Measurements from ENCODE around the gene CAPN5. TPM values are rescaled to one million over a fixed set of nuclear protein-coding genes. Genes with fewer than 3 reads are reported as not detected.

Gene CAPN5
- polyA plus RNA-seq, 4 donors: 43.8 to 61.1 (median 54.7) TPM

GRCh38 chr11:77137421-77137820 is 70.7 kb downstream of the CAPN5 start:
- Histone ChIP-seq H3K27me3 (ENCODE audit: control insufficient read depth in 3 of 3, insufficient read depth in 3 of 3, low read length in 3 of 3) (peaks cover 0 to 5% (median 0%) of the 10 kb centered on the region in 3 donors), H3K9me3 (ENCODE audit: control insufficient read depth in 2 of 2, insufficient read depth in 1 of 2, low read depth in 1 of 2, low read length in 1 of 2) (no peaks in the 10 kb centered on the region), H3K4me1 (ENCODE audit: control insufficient read depth in 3 of 3, insufficient read depth in 2 of 3, low read depth in 1 of 3, low read length in 2 of 3) (peaks cover 0 to 48% (median 7%) of the 10 kb centered on the region in 3 donors), H3K4me3 (ENCODE audit: low read depth in 1 of 3, low read length in 3 of 3) (no peak overlapping the region), H3K36me3 (ENCODE audit: control insufficient read depth in 3 of 3, insufficient read depth in 2 of 3, low read depth in 1 of 3, low read length in 3 of 3) (peaks cover 0 to 53% (median 0%) of the 10 kb centered on the region in 3 donors), H3K27ac (ENCODE audit: low read depth in 1 of 3, low read length in 2 of 3) (peak overlapping the region in 1 of 3 donors; percentile 69)
- 83 to 86% (median 85%) methylated on average over 11 of the region's 11 CpGs for WGBS, 3 donors
- no peak for FAIRE-seq
- DNase-seq: no peak

GRCh38 chr11:77138106-77138649 is 71.4 kb downstream of the CAPN5 start:
- H3K4me1 ChIP-seq (ENCODE audit: control insufficient read depth in 3 of 3, insufficient read depth in 2 of 3, low read depth in 1 of 3, low read length in 2 of 3): peaks cover 0 to 43% (median 7%) of the 10 kb centered on the region in 3 donors
- H3K27ac ChIP-seq (ENCODE audit: low read depth in 1 of 3, low read length in 2 of 3): no peak overlapping the region
- WGBS, 3 donors: 54 to 89% (median 71%) methylated on average over 39 to 55 of the region's 55 CpGs
- no peak overlapping the region for H3K4me3 ChIP-seq (ENCODE audit: low read depth in 1 of 3, low read length in 3 of 3)
- no peak for FAIRE-seq
- no peaks in the 10 kb centered on the region for H3K9me3 ChIP-seq (ENCODE audit: control insufficient read depth in 2 of 2, insufficient read depth in 1 of 2, low read depth in 1 of 2, low read length in 1 of 2)
- H3K27me3 ChIP-seq (ENCODE audit: control insufficient read depth in 3 of 3, insufficient read depth in 3 of 3, low read length in 3 of 3): peaks cover 0 to 5% (median 0%) of the 10 kb centered on the region in 3 donors
- DNase-seq: no peak
- H3K36me3 ChIP-seq (ENCODE audit: control insufficient read depth in 3 of 3, insufficient read depth in 2 of 3, low read depth in 1 of 3, low read length in 3 of 3): peaks cover 0 to 52% (median 0%) of the 10 kb centered on the region in 3 donors

GRCh38 chr11:77139201-77139600 is 72.4 kb downstream of the CAPN5 start:
- peaks cover 0 to 57% (median 0%) of the 10 kb centered on the region in 3 donors for H3K36me3 ChIP-seq (ENCODE audit: control insufficient read depth in 3 of 3, insufficient read depth in 2 of 3, low read depth in 1 of 3, low read length in 3 of 3)
- H3K4me3 ChIP-seq (ENCODE audit: low read depth in 1 of 3, low read length in 3 of 3): no peak overlapping the region
- FAIRE-seq (no peak), DNase-seq (no peak)
- H3K27me3 ChIP-seq (ENCODE audit: control insufficient read depth in 3 of 3, insufficient read depth in 3 of 3, low read length in 3 of 3): peaks cover 0 to 5% (median 0%) of the 10 kb centered on the region in 3 donors
- no peaks in the 10 kb centered on the region for H3K9me3 ChIP-seq (ENCODE audit: control insufficient read depth in 2 of 2, insufficient read depth in 1 of 2, low read depth in 1 of 2, low read length in 1 of 2)
- H3K4me1 ChIP-seq (ENCODE audit: control insufficient read depth in 3 of 3, insufficient read depth in 2 of 3, low read depth in 1 of 3, low read length in 2 of 3): peaks cover 0 to 52% (median 7%) of the 10 kb centered on the region in 3 donors
- H3K27ac ChIP-seq (ENCODE audit: low read depth in 1 of 3, low read length in 2 of 3): no peak overlapping the region
- 93 to 96% (median 94%) methylated on average over 8 of the region's 8 CpGs for WGBS, 3 donors

GRCh38 chr11:77140231-77140851 is 73.6 kb downstream of the CAPN5 start:
- peaks cover 2 to 63% (median 13%) of the 10 kb centered on the region in 3 donors for H3K4me1 ChIP-seq (ENCODE audit: control insufficient read depth in 3 of 3, insufficient read depth in 2 of 3, low read depth in 1 of 3, low read length in 2 of 3)

GRCh38 chr11:77141034-77141433 is 74.3 kb downstream of the CAPN5 start:
- DNase-seq (peak; percentile 49 to 75), FAIRE-seq (no peak)
- peak overlapping the region in 1 of 3 donors; percentile 67 for H3K27ac ChIP-seq (ENCODE audit: low read depth in 1 of 3, low read length in 2 of 3)

More at GRCh38 chr11:77140231-77140851, 73.6 kb downstream of the CAPN5 start:
- H3K27me3 ChIP-seq (ENCODE audit: control insufficient read depth in 3 of 3, insufficient read depth in 3 of 3, low read length in 3 of 3): peaks cover 0 to 5% (median 0%) of the 10 kb centered on the region in 3 donors
- FAIRE-seq: no peak
- 61 to 79% (median 74%) methylated on average over 8 of the region's 8 CpGs for WGBS, 3 donors
- peak in 1 of 2 donors; percentile 34 for DNase-seq
- peaks cover 0 to 67% (median 0%) of the 10 kb centered on the region in 3 donors for H3K36me3 ChIP-seq (ENCODE audit: control insufficient read depth in 3 of 3, insufficient read depth in 2 of 3, low read depth in 1 of 3, low read length in 3 of 3)
- H3K27ac ChIP-seq (ENCODE audit: low read depth in 1 of 3, low read length in 2 of 3): peak overlapping the region in 1 of 3 donors; percentile 67
- no peak overlapping the region for H3K4me3 ChIP-seq (ENCODE audit: low read depth in 1 of 3, low read length in 3 of 3)
- H3K9me3 ChIP-seq (ENCODE audit: control insufficient read depth in 2 of 2, insufficient read depth in 1 of 2, low read depth in 1 of 2, low read length in 1 of 2): no peaks in the 10 kb centered on the region

GRCh38 chr11:77141475-77141874 is 74.7 kb downstream of the CAPN5 start:
- peaks cover 0 to 79% (median 0%) of the 10 kb centered on the region in 3 donors for H3K36me3 ChIP-seq (ENCODE audit: control insufficient read depth in 3 of 3, insufficient read depth in 2 of 3, low read depth in 1 of 3, low read length in 3 of 3)
- DNase-seq (no peak), FAIRE-seq (no peak)
- H3K27me3 ChIP-seq (ENCODE audit: control insufficient read depth in 3 of 3, insufficient read depth in 3 of 3, low read length in 3 of 3): peaks cover 0 to 5% (median 0%) of the 10 kb centered on the region in 3 donors
- H3K27ac ChIP-seq (ENCODE audit: low read depth in 1 of 3, low read length in 2 of 3): peak overlapping the region in 1 of 3 donors; percentile 67
- H3K9me3 ChIP-seq (ENCODE audit: control insufficient read depth in 2 of 2, insufficient read depth in 1 of 2, low read depth in 1 of 2, low read length in 1 of 2): no peaks in the 10 kb centered on the region
- 94 to 96% (median 95%) methylated on average over 4 of the region's 4 CpGs for WGBS, 3 donors
- peaks cover 4 to 69% (median 13%) of the 10 kb centered on the region in 3 donors for H3K4me1 ChIP-seq (ENCODE audit: control insufficient read depth in 3 of 3, insufficient read depth in 2 of 3, low read depth in 1 of 3, low read length in 2 of 3)
- no peak overlapping the region for H3K4me3 ChIP-seq (ENCODE audit: low read depth in 1 of 3, low read length in 3 of 3)

More at GRCh38 chr11:77141034-77141433, 74.3 kb downstream of the CAPN5 start:
- no peaks in the 10 kb centered on the region for H3K9me3 ChIP-seq (ENCODE audit: control insufficient read depth in 2 of 2, insufficient read depth in 1 of 2, low read depth in 1 of 2, low read length in 1 of 2)
- H3K4me3 ChIP-seq (ENCODE audit: low read depth in 1 of 3, low read length in 3 of 3): no peak overlapping the region
- WGBS, 3 donors: 70 to 76% (median 73%) methylated on average over 4 of the region's 4 CpGs
- peaks cover 0 to 5% (median 0%) of the 10 kb centered on the region in 3 donors for H3K27me3 ChIP-seq (ENCODE audit: control insufficient read depth in 3 of 3, insufficient read depth in 3 of 3, low read length in 3 of 3)
- H3K36me3 ChIP-seq (ENCODE audit: control insufficient read depth in 3 of 3, insufficient read depth in 2 of 3, low read depth in 1 of 3, low read length in 3 of 3): peaks cover 0 to 74% (median 0%) of the 10 kb centered on the region in 3 donors
- H3K4me1 ChIP-seq (ENCODE audit: control insufficient read depth in 3 of 3, insufficient read depth in 2 of 3, low read depth in 1 of 3, low read length in 2 of 3): peaks cover 4 to 70% (median 13%) of the 10 kb centered on the region in 3 donors

- H3K4me1 ChIP-seq (ENCODE audit: control insufficient read depth in 3 of 3, insufficient read depth in 2 of 3, low read depth in 1 of 3, low read length in 2 of 3): peaks cover 4 to 73% (median 9%) of the 10 kb centered on the region in 3 donors
- WGBS, 3 donors: 91 to 93% (median 91%) methylated on average over 11 of the region's 11 CpGs
- peaks cover 0 to 80% (median 0%) of the 10 kb centered on the region in 3 donors for H3K36me3 ChIP-seq (ENCODE audit: control insufficient read depth in 3 of 3, insufficient read depth in 2 of 3, low read depth in 1 of 3, low read length in 3 of 3)
- H3K4me3 ChIP-seq (ENCODE audit: low read depth in 1 of 3, low read length in 3 of 3): no peak overlapping the region
- DNase-seq (peak in 1 of 2 donors; percentile 33), FAIRE-seq (no peak)
- no peaks in the 10 kb centered on the region for H3K9me3 ChIP-seq (ENCODE audit: control insufficient read depth in 2 of 2, insufficient read depth in 1 of 2, low read depth in 1 of 2, low read length in 1 of 2)
- H3K27ac ChIP-seq (ENCODE audit: low read depth in 1 of 3, low read length in 2 of 3): no peak overlapping the region
- H3K27me3 ChIP-seq (ENCODE audit: control insufficient read depth in 3 of 3, insufficient read depth in 3 of 3, low read length in 3 of 3): peaks cover 0 to 5% (median 0%) of the 10 kb centered on the region in 3 donors
Measured at GRCh38 chr11:77142091-77142975, 75.6 kb downstream of the CAPN5 start.
